Measurements from ENCODE around the gene CCNO.

CCNO gene

DNA sequence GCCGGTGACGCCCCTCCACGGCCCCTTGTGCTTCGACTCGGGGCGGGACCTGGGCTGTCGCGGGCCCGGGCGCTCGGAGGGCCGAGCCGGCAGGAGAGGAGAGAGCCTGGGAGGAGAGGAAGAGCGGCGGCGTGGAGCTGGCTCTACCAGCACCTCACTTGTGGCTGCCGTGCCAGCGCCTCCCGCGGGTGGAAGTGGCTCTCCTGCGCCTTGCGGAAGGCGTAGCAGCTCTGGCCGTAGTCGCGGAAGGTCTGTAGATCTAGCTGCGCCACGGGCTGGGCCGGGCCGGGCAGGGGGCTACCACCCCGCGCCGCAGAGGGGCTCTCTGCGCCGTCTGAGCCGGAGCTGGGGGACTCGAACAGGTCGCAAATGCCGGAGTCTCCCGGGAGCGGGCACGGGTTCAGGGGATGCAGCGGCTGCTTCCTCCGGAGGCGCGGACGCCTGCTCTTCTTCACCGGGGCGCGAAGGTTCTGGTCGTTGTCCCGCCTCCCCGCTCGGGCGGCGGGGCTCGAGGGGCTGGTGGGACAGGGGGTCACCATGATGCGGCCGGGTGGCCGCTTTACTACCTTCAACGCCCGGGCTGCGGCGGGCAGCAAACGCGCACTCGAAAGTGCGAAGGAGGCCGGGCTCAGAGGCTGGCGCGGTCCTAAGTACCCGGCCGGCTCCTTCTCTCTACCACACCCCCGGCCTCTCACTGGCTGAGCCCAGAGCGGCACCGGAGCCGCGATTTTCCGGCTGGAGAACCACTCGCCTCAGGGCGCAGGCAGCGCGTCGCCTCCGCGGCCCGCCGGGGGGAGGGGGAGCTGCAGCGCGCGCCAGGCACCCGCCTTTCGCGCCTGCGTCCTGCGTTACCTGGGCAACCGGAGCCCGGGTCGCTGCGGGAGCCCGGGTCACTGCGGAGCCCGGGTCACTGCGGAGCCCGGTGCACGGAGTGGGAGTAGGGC, at the start of gene CCNO:
CCNO (minus strand) TSS at position 624 of the 944 bp plus-strand sequence; CDS start at position 539, 85 bp downstream.
- DNase-seq (ENCODE audit: low spot score), result peak; percentile 82

- no peak for DNase-seq (ENCODE audit: low spot score)
Observed at GRCh38 chr5:55278778-55279177, 45.4 kb upstream of the CCNO start.

DNA sequence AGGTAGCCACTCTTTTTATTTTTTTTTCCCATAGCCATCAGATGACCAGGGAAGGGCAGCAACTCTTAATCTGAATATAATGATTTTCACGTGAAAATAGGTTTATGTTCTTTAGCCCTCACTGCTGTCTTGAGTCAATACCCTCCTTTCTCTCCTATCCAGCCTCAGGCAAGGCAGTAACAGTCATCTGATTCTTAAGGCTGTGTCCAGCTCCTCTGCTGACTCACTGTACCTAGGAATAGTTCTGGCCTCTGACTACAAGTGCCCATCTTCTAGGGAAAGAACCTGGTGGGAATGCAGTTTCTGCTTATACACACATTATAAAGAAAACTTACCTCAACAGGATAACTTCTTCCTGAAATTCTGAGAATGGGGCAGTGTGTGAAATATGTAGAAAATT, 43.4 kb upstream of the CCNO start:
- DNase-seq (ENCODE audit: low spot score), result no peak

GRCh38 chr5:55258339-55258738, 24.9 kb upstream of the CCNO start:
- DNase-seq (ENCODE audit: low spot score), result no peak

DNA sequence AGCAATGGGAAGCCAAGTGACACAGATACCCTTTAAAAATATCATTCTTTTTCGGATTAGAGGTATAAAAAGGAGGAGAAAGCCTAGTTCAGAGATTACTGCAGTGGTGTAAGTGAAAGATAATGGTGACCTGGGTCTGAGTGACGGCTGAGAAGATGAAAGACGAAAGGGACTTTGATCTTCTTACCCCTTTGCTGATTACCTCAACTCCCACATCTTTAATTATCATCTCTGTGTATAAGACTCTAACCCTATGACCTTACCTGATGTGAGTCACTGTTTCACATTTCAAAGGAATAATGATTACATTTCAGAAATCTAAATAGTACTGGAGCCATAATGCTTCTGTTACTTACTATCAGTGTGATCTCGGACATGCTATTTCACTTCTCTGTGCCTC, 21.4 kb upstream of the CCNO start:
- no peak for DNase-seq (ENCODE audit: low spot score)

GRCh38 chr5:55250064-55250463, 16.7 kb upstream of the CCNO start:
- no peak for DNase-seq (ENCODE audit: low spot score)

DNA sequence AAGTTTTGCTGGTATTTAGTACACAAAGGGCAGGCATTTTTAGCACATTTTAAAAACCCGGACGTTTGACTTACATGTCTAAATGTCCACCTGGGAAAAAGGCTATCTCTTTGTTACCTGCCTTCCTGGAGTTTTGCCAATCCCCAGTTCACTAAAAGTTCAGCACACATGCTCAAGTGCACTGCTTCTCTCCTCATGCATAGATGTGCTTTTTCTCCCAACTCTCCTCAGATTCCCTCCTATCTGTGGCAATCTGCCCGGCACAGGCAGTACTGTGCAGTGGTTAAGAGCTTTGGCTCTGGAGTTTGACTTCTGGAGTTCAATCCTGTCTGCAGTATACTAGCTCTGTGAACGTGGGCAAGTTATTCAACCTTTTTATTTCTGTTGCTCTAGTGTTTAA, 8.3 kb upstream of the CCNO start:
- DNase-seq (ENCODE audit: low spot score), result no peak

DNA sequence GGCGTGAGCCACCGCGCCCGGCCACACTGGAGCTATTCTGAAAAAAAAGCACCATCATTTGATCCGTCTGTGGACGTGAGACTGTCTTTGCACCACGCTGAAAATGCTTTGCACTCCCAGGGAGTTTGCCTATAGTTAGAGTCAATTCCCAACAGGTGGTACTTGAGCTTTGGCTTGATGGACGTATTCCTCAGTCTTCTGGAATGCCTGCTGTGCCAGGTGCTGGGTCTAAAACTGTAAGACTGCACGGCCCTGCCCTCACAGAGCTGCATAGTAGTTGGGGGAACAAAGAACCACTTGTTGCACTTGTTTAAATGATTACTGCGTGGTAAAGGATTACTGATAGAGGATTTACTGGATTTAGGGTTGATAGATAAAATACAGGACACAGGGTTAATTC, 3.4 kb upstream of the CCNO start:
- no peak for DNase-seq (ENCODE audit: low spot score)

- DNase-seq (ENCODE audit: low spot score), result peak; percentile 54
Observed at GRCh38 chr5:55234121-55234700, 803 bp upstream of the CCNO start.

GRCh38 chr5:55232271-55232984, 980 bp downstream of the CCNO start:
- DNase-seq (ENCODE audit: low spot score), result peak; percentile 51

DNA sequence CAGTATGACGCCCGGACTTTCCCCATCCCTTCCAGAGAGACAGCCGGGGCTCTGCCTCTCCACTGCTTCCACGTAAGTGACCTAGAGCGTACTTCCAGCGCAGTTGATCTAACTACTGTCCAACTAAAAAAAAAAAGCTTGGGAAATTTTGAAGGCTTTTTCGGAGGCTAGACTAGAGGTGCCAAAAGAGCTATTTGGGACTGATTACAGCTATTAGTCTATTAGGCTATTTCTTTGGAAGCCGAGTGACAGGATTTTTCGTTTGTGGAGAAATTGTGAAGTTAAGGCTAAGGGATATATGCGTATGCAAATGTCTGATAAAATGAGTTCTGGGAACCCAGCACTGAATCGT, 1.5 kb downstream of the CCNO start:
- DNase-seq (ENCODE audit: low spot score), result peak; percentile 25

GRCh38 chr5:55231029-55231918, 2.1 kb downstream of the CCNO start:
- DNase-seq (ENCODE audit: low spot score), result peak; percentile 28

DNA sequence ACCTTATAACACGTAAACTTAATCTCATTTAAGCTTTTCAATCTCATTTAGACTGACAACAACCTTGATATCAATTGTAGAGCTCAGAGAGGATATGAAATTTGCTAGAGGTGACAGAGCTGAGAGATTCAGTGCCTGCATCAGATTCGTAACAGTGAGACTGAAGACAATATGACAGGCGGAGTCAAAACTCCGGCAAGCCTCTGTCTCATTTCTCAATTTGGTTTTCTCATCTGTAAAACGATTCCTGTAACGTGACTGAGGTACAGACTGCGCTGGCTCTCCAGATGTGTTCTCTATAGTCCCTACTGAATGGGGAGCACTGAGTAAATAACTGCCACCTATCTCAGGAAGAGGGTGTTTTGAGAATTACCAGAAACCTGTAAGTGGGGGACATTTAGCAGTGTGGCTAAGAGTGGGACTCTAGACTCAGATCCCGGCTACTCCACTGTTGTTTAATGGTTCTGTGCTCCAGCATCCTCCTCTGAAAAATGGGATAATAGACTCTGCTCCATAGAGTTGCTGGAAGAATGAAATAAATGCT, 3.2 kb downstream of the CCNO start:
- no peak for DNase-seq (ENCODE audit: low spot score)

DNA sequence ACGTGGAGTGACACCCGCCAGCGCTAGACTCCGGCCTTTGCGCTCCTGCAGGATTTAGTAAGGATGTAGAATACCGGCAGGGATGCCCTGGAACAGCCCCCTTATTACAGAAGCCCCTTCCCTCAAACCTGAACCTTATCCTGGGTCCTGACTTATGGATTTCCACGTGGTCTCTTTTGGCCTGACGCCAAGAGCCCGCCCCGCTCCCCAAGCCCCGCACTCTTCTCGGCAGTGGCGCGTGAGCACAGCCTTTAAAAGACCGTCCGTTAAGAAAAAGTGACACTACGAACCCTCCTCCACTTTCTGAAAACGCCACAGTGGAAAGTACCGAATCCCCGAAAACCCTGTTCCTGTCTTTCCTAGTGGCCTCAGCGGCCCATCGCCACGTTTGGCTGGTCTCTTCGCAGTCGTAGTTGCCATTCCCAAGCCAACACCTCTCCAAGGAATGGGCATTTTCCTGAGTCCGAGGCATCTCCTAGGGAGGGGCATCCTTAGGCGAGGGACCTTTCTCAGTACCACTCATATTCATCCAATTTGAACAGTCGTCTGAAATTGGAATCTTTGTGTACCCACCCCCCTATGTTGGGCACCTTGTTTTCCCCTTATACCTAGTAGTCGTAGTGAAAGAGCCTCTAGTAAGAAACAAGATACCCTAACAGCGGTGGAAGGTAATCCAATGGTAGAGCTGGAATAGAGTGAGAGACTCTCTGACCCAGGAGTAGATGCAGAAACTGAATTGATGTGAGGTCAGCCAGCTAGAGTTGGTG, 5.6 kb downstream of the CCNO start:
- DNase-seq (ENCODE audit: low spot score), result peak; percentile 4

GRCh38 chr5:55226934-55227663, 6.3 kb downstream of the CCNO start, which contains the start of gene MCIDAS:
MCIDAS (minus strand) TSS chr5:55227315; CDS start chr5:55227138, 177 bp downstream.
- peak; percentile 48 for DNase-seq (ENCODE audit: low spot score)

DNA sequence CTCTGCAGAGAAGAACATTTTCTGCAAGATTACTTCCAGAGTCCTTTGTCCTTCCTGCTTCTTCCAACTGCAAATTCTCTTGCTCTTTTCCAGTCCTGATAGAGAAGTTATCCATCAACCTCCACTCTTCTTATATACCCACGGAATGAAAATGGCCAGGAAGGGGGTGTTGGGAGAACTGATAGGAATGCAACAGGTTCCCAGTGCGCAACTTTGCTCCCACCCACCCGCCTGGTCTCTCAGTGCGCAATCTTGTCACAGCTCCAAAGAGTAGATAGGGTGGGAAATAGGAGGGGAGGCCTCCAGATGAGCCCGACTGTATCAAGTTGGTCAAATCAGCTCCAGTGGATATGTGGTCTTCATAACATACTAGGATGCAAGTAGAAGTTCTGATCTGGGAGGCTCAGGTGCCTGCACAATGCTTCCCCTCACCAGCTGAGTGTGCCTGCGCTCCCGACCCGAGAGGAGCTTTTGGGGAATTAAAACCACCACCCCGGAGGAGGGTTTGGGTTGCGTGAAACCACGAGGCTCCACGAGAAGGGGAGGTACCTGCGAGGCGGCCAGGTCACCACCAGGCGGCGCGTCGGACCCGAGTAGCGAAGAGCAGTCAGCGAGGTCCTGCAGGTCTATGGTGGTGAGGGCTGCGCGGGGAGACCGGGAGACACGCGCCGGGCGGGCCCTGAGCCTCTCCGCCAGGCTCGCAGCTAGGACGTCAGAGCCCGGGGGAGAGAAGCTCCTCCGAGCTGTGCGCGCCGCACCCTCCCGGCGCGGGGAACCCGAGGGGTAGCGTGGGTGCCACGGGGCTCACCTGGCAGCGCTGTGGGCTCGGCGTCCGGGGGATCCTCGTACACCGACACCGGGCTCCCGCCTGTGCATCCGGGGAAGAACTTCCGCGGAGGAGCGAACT, 7.1 kb downstream of the CCNO start:
- peak; percentile 71 for DNase-seq (ENCODE audit: low spot score)

DNA sequence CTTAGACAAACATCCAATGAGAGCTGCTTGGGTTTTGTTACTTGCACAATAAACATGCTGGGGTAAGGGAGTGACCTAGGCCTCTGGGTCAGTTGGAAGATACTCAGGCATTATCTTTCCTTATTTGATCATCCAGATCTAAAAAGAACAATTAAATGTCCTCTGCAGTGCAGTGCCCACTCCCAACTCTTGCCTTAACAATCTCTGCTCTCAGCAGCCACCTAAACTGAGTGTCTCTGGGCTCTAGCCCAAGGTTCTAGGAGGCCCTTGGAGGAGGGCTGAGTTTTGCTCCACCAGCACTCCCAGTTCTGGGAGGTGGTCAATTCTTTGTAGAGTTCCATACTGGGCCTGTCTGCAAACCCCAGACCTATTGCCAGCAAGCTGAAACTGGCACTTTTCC, 8.1 kb downstream of the CCNO start:
- DNase-seq (ENCODE audit: low spot score), result no peak

DNA sequence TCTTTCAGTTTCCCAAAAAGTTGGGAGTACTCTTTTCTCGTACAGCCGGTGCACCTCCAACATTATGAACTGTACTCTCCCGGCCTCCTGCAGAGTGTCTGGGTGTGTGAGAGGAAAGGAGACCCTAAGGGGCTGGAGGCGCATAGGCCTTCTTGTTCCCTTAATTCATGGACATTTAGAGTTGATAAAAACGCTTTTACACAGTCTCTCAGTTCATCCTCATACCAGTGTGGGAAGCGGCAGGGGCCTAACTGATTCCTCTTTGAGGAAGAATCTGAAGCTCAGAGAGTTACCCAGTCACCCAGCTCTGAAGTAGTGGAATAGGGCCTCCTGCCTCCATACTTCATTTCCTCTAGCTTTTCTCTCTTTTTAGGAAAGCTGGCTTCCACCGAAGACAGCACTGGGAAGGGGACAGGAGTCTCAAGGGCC, 9.6 kb downstream of the CCNO start:
- no peak for DNase-seq (ENCODE audit: low spot score)
